ENCODE measurements around the gene TRMT11. TPM values are rescaled to one million over a fixed set of nuclear protein-coding genes. Genes with fewer than 3 reads are reported as not detected.

The TRMT11 gene
- total and polyA plus RNA-seq, 10 of the 15 experiments (the other 5 are each of a cell fraction or from before 2014, with no cell fraction given) = 34.0 to 81.1 (median 43.7) TPM

GRCh38 chr6:126041516-126041915 is 55.2 kb downstream of the TRMT11 start:
- H3K27ac ChIP-seq (ENCODE audit: control insufficient read depth, insufficient read depth) = no peak overlapping the region
- SMC1A ChIA-PET (ENCODE audit: uncharacterized antibody, unreplicated experiment) = no interaction called here
- H3K9ac ChIP-seq (ENCODE audit: control insufficient read depth, insufficient read depth, low read length) = no peak overlapping the region
- CTCF ChIA-PET = no interaction called here
- H2AFZ ChIP-seq (ENCODE audit: control insufficient read depth, low read depth, low read length) = no peak overlapping the region
- no peaks in the 10 kb centered on the region for H3K27me3 ChIP-seq (replicated peaks in 1 of 2; ENCODE audit: control insufficient read depth in 2 of 2, insufficient read depth in 2 of 2, low read length in 1 of 2)
- no peaks in the 10 kb centered on the region for H3K79me2 ChIP-seq (ENCODE audit: control insufficient read depth, insufficient read depth, low read length)
- H4K20me1 ChIP-seq (ENCODE audit: control insufficient read depth, insufficient read depth) = no peaks in the 10 kb centered on the region
- no peak overlapping the region for H3K4me2 ChIP-seq (ENCODE audit: control insufficient read depth, insufficient read depth)
- TF ChIP-seq MEF2A (IDR thresholded peaks at IDR 0.05; ENCODE audit: insufficient read depth, low read depth, low read length) (no peak), NFYA (IDR thresholded peaks at IDR 0.05; ENCODE audit: borderline replicate concordance, low read depth, low read length) (no peak), NR2C1 (IDR thresholded peaks at IDR 0.05) (no peak), PAX5 (IDR thresholded peaks at IDR 0.05; ENCODE audit: borderline replicate concordance, low read depth, low read length) (no peak), CBFB (IDR thresholded peaks at IDR 0.05; ENCODE audit: low read depth) (no peak), EED (IDR thresholded peaks at IDR 0.05; ENCODE audit: low read depth) (no peak), ZNF207 (IDR thresholded peaks at IDR 0.05; ENCODE audit: borderline replicate concordance) (no peak), BHLHE40 (IDR thresholded peaks at IDR 0.05; ENCODE audit: borderline replicate concordance in 1 of 2, low read depth in 2 of 2, low read length in 1 of 2) (no peak), POU2F2 (IDR thresholded peaks at IDR 0.05; ENCODE audit: borderline replicate concordance, low read depth, low read length) (no peak), POLR2AphosphoS5 (IDR thresholded peaks at IDR 0.05; ENCODE audit: low read length) (no peak), JUNB (IDR thresholded peaks at IDR 0.05) (no peak), TCF3 (IDR thresholded peaks at IDR 0.05; ENCODE audit: borderline replicate concordance, insufficient read depth, low read depth, low read length) (no peak), RBBP5 (conservative IDR thresholded peaks at IDR 0.05) (no peak), RB1 (IDR thresholded peaks at IDR 0.05; ENCODE audit: borderline replicate concordance) (no peak), NFYB (IDR thresholded peaks at IDR 0.05; ENCODE audit: insufficient read depth, low read depth, low read length) (no peak), SP1 (IDR thresholded peaks at IDR 0.05; ENCODE audit: low read depth, low read length) (no peak), ETV6 (conservative IDR thresholded peaks at IDR 0.05 in 1 of 2, IDR thresholded peaks at IDR 0.05 in 1 of 2; ENCODE audit: borderline replicate concordance in 1 of 2, low read depth in 1 of 2) (no peak)
- TF ChIP-seq, protein P1, sequence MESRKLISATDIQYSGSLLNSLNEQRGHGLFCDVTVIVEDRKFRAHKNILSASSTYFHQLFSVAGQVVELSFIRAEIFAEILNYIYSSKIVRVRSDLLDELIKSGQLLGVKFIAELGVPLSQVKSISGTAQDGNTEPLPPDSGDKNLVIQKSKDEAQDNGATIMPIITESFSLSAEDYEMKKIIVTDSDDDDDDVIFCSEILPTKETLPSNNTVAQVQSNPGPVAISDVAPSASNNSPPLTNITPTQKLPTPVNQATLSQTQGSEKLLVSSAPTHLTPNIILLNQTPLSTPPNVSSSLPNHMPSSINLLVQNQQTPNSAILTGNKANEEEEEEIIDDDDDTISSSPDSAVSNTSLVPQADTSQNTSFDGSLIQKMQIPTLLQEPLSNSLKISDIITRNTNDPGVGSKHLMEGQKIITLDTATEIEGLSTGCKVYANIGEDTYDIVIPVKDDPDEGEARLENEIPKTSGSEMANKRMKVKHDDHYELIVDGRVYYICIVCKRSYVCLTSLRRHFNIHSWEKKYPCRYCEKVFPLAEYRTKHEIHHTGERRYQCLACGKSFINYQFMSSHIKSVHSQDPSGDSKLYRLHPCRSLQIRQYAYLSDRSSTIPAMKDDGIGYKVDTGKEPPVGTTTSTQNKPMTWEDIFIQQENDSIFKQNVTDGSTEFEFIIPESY (IDR thresholded peaks at IDR 0.05) = no peak
- TF ChIP-seq, protein P2, sequence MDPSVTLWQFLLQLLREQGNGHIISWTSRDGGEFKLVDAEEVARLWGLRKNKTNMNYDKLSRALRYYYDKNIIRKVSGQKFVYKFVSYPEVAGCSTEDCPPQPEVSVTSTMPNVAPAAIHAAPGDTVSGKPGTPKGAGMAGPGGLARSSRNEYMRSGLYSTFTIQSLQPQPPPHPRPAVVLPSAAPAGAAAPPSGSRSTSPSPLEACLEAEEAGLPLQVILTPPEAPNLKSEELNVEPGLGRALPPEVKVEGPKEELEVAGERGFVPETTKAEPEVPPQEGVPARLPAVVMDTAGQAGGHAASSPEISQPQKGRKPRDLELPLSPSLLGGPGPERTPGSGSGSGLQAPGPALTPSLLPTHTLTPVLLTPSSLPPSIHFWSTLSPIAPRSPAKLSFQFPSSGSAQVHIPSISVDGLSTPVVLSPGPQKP (IDR thresholded peaks at IDR 0.05; ENCODE audit: low read depth, low read length) = no peak
- TF ChIP-seq, protein P3, sequence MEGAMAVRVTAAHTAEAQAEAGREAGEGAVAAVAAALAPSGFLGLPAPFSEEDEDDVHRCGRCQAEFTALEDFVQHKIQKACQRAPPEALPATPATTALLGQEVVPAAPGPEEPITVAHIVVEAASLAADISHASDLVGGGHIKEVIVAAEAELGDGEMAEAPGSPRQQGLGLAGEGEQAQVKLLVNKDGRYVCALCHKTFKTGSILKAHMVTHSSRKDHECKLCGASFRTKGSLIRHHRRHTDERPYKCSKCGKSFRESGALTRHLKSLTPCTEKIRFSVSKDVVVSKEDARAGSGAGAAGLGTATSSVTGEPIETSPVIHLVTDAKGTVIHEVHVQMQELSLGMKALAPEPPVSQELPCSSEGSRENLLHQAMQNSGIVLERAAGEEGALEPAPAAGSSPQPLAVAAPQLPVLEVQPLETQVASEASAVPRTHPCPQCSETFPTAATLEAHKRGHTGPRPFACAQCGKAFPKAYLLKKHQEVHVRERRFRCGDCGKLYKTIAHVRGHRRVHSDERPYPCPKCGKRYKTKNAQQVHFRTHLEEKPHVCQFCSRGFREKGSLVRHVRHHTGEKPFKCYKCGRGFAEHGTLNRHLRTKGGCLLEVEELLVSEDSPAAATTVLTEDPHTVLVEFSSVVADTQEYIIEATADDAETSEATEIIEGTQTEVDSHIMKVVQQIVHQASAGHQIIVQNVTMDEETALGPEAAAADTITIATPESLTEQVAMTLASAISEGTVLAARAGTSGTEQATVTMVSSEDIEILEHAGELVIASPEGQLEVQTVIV (IDR thresholded peaks at IDR 0.05; ENCODE audit: borderline replicate concordance, partially characterized antibody) = no peak
- H3K36me3 ChIP-seq (ENCODE audit: control insufficient read depth in 2 of 2, insufficient read depth in 2 of 2, low read length in 1 of 2) = peaks cover 2 to 12% of the 10 kb centered on the region in 2 experiments
- FAIRE-seq (no peak), DNase-seq (ENCODE audit: low read depth, low spot score) (no peak), ATAC-seq (no peak)
- in situ Hi-C loops (cut with MboI) (no loop called here), intact Hi-C loops (cut with micrococcal nuclease; ENCODE audit: unreplicated experiment) (no loop called here)
- H3K4me1 ChIP-seq (ENCODE audit: control insufficient read depth, insufficient read depth, low read length) = no peaks in the 10 kb centered on the region
- RAD21 ChIA-PET (ENCODE audit: unreplicated experiment) = no interaction called here
- POLR2A ChIA-PET = no interaction called here
- BruUV-seq (replicated peaks) = no TSS peak
- H3K9me3 ChIP-seq (replicated peaks; ENCODE audit: control insufficient read depth, insufficient read depth, low read length) = no peaks in the 10 kb centered on the region; the same call in 2 of the 3 replicates
- no peak overlapping the region for H3K4me3 ChIP-seq
